Measurements from ENCODE around the gene GAREM1.

DNA sequence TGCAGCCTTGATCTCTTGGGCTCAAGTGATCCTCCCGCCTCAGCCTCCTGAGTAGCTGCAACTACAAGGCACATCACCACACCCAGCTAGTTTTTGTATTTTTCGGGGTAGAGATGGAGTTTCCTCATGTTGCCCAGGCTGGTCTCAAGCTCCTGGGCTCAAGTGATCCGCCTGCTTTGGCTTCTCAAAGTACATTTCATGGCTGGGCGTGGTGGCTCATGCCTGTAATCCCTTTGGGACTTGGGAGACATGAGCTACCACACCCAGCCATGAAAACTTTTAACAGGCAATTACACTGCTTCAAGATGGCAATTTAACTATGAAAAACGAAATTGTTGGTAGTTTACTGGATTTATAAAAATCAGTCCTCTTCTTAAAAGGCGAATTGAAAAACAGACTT is 211.1 kb downstream of the GAREM1 start:
- no peak for TF ChIP-seq CTCF (conservative IDR thresholded peaks at IDR 0.05; ENCODE audit: low read depth, low read length)
- no peak for TF ChIP-seq EZH2 (IDR thresholded peaks at IDR 0.05; ENCODE audit: low read length, unreplicated experiment)
- no peak for TF ChIP-seq EZH2phosphoT487 (IDR thresholded peaks at IDR 0.05; ENCODE audit: borderline replicate concordance, low read length)
